Measurements from ENCODE around the gene SYNPO2.
"Not testable (repeated sequence)": the region's sequence is repeated elsewhere in the genome, so short reads cannot be mapped to it uniquely, and the experiment has no call there.

Gene SYNPO2

DNA sequence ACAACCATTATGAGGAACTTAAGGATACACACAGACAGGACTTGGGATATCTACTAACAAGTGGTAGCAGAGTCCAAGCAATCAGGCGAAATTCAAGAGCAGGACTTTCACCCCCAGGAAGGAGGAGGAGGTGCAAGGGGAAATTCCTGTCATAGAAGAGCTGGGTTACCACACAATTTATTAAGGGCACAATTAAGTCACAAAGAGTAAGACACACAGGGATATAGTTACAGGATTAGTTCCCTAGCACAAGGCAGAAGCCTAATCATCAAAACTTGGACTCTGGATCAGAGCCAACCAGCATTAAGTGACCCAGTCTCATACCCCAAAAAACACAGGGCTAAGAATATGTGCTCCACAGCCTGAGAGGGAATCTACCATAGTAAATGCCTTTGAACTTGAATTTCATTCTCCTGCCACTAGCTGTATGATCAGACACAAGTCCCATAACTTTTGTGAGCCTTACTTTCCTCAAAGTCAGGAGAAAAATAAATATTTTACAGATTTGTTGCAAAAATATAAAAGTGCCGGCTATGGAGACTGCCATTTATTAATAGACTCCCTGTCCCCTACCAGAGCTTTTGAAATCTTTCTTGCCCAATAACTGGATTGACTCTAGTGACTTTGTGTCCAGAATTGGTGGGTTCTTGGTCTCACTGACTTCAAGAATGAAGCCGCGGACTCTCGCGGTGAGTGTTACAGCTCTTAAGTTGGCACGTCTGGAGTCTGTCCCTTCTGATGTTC lies 87.0 kb downstream of the SYNPO2 start:
- DNase-seq = no peak

DNA sequence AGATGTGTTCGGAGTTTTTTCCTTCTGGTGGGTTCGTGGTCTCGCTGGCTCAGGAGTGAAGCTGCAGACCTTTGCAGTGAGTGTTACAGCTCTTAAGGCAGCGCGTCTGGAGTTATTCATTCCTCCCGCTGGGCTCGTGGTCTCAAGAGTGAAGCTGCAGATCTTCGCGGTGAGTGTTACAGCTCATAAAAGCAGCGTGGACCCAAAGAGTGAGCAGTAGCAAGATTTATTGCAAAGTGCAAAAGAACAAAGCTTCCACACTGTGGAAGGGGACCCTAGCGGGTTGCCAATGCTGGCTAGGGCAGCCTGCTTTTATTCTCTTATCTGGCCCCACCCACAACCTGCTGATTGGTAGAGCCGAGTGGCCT lies 87.5 kb downstream of the SYNPO2 start:
- DNase-seq = not testable (repeated sequence)

DNA sequence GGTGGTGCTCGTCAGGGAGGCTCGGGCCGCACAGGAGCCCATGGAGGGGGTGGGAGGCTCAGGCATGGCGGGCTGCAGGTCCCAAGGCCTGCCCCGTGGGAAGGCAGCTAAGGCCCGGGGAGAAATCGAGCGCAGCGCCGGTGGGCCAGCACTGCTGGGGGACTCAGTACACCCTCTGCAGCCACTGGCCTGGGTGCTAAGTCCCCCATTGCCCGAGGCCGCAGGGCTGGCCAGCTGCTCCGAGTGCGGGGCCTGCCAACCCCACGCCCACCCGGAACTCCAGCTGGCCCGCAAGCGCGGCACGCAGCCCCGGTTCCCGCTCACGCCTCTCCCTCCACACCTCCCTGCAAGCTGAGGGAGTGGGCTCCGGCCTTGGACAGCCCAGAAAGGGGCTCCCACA lies 88.4 kb downstream of the SYNPO2 start:
- not testable (repeated sequence) for DNase-seq

GRCh38 chr4:118979712-118980111 lies 91.1 kb downstream of the SYNPO2 start:
- DNase-seq = no peak

DNA sequence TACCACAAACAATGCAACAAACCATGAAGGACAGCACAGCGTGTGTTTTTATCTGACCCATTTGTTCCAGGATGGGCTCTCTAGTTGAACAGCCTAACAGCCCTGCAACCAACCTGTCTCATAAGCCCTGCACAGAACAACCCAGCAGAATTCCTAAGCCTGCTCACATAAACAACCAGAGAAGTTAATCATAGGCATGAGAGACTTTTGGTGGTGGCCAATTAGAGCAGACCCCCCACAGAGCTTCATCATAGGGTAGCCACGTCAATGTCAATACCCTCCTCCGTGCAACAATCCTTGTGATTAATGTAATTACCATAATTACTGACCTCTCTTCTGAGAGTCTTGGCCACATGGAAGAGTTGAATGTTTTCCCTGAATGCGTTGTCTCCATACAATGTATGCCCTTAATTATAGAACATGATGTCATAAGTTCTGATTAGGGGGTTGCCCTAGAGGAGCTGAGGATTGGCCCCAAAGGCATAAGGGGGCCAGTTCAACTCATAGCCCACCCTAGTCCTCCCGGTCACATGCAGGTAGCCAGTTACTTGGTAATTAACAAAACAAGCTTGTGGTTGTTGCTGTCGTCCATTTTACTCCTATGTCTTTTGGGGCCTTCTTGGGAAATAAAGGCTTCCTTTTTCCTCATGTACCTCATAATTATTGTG lies 92.7 kb downstream of the SYNPO2 start:
- DNase-seq = no peak

- DNase-seq = peak; percentile 2
Observed at GRCh38 chr4:118981839-118982381, 93.3 kb downstream of the SYNPO2 start.

- no peak for DNase-seq
Observed at GRCh38 chr4:118983293-118983692, 94.6 kb downstream of the SYNPO2 start.

DNA sequence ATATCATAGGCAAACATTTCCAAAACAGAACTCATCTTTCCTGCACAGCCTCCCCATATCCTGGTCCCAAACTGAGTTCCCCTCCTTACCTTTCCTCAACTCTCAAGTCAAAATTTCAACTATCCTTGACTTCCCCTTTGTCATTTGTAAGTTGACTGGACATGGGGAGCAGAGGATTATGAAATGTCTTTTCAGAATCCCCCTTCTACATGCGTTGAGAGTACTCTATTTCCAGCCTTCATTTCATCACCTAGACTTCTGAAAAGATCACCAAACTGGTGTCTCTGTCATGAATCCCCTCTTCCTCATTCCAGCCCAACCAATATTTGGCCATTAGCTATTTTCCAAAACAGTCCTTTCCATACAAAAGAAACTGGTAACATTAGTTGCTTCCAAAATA lies 95.2 kb downstream of the SYNPO2 start:
- DNase-seq = no peak

GRCh38 chr4:118985170-118986000 lies 96.7 kb downstream of the SYNPO2 start:
- no peak for DNase-seq

GRCh38 chr4:118987959-118988634 lies 99.4 kb downstream of the SYNPO2 start:
- DNase-seq = no peak

DNA sequence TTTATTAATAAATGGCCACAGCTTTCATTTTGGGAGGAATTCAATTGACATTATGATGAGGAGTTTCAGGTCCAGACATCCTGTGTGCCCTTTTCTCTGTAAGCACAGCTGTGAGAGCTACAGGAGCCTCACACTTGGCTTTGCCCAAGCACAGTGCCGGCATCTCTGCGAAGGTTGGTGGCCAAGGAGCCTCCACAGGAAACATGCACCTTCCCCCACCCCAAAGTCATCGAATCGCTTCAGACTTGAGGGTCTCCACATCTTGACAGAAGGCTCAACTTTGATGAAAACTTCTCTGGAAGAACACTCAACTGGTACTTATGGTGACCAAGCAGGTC lies 100.0 kb downstream of the SYNPO2 start:
- no peak for DNase-seq

GRCh38 chr4:118989098-118990080 lies 100.7 kb downstream of the SYNPO2 start:
- no peak for DNase-seq

GRCh38 chr4:118991686-118992085 lies 103.0 kb downstream of the SYNPO2 start:
- no peak for DNase-seq

DNA sequence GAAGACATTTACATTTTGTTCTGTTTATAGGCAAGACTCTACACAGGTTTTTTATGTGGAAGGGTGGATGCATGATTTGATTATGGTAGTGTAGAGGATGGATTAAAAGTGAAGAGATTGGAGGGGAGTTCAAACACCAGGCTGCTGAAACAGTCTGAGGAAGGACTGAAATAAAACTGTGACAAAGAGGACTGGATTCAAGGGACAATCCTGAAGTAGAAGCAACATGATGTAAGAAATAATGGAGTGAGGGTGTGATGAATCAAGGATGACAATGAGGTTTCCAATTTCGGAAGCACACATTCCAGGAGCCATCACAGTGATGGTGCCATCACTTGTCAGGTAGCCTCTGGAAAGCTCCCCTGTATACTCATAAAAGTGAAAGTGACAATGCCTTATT lies 103.5 kb downstream of the SYNPO2 start:
- DNase-seq = no peak

DNA sequence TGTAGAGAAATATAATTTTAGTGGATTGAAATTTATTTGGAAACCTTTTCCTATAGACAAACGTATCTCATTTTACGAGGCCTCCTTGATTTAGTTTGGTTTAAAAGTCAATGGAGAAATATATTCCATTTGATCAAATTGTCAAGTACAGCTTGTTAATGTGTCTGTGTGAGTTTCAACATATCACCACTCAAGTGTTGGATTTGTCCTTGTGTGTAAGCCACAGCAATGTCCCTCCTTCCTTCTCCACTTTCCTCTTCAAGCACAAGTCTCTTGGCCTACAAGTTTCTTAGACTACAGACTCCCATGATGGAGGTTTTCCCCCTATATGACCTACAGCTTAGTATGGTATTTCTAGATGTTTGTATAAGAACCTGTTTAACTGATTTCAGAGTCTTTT lies 104.7 kb downstream of the SYNPO2 start:
- no peak for DNase-seq

- DNase-seq = no peak
Observed at GRCh38 chr4:118994030-118994429, 105.4 kb downstream of the SYNPO2 start.

DNA sequence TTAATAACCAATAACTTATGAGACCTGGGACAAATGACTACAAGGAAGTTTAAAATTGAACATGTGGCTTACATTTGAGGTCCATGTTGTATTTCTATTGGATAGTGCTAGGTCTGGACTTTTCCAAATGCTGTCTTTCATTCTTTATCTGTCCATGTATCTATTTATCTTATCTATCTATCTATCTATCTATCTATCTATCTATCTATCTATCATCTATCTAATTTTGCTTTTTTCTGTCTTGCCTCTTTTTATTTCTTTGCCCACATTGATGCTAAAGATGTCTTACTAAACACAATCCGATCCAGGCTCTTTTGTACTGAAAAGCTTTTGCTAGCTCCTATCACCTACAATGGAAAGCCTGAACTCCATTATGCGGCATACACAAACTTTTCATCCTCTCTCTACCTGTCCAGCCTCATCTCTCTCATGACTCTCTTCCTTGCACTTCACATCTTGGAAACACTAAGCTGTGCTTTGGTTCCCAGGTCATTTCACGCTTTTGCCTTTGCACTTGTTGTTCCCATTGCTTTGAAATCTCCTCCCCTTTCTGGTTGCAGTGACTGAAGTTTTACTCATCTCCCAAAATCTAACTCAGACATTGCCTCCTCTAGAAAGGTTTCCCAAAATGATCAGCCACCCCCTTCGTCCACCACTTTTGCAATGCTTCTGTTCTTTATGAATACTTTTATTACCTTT lies 107.2 kb downstream of the SYNPO2 start:
- DNase-seq = no peak

DNA sequence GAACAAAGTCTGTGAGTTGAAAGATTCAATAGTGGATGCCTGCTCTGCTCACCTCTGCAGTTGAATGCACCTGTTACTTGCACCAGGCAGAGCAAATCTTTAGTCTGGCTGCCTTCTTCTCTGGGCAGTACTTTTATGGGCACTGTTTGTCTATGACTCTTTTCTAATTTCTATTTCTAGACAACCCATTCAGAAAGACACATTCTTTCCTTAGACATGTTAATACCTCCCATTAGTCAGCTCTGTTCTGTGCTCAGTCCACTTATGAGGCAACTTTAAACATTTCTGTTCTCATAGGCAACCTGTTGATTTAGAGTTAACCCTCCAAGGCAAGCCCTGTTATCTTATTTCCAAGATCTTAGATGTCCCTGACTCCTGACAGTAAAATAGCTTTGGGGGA lies 108.9 kb downstream of the SYNPO2 start:
- no peak for DNase-seq

- DNase-seq = no peak
Observed at GRCh38 chr4:118999919-119000318, 111.3 kb downstream of the SYNPO2 start.

- DNase-seq = no peak
Observed at GRCh38 chr4:119000400-119000799, 111.7 kb downstream of the SYNPO2 start.

- no peak for DNase-seq
Observed at GRCh38 chr4:119002476-119002875, 113.8 kb downstream of the SYNPO2 start.

All from NK-92 treated with Interleukin-12 subunit alpha and Interleukin-12 subunit beta, amount 100 ng/mL, for 24 hours (cell line).